IPS DF 6.9 (cell line): ENCODE data around the gene MUC5B.
"Not testable (repeated sequence)": the region's sequence is repeated elsewhere in the genome, so short reads cannot be mapped to it uniquely, and the experiment has no call there.

ENCODE experiments used
- DNase-seq: peaks from one replicate; pipeline ENCODE4 v3.0.0-alpha.2; 2013; ENCODE audit warnings: low read depth, low spot score
- H3K27ac ChIP-seq: one replicate; pipeline ENCODE4 v1.5.1; 2013; ENCODE audit warnings: low read length, control low read depth
- H3K27me3 ChIP-seq: 2 replicates; pipeline ENCODE4 v1.6.1; 2013; ENCODE audit warnings: mild to moderate bottlenecking, low read length; ENCODE audit not compliant: control insufficient read depth, insufficient read depth
- H3K36me3 ChIP-seq: 2 replicates; pipeline ENCODE4 v1.6.1; 2013; ENCODE audit warnings: low read length; ENCODE audit not compliant: control insufficient read depth, insufficient read depth
- H3K4me1 ChIP-seq: 2 replicates; pipeline ENCODE4 v1.6.1; 2013; ENCODE audit warnings: low read length; ENCODE audit not compliant: control insufficient read depth, insufficient read depth
- H3K4me3 ChIP-seq: 2 replicates; pipeline ENCODE4 v1.5.1; 2013; ENCODE audit warnings: mild to moderate bottlenecking, low read length
- H3K9me3 ChIP-seq: 2 replicates; pipeline ENCODE4 v1.6.1; 2013; ENCODE audit warnings: low read length, inconsistent platforms; ENCODE audit not compliant: control insufficient read depth, insufficient read depth
- WGBS: extraction: QIAGEN DNeasy Blood & Tissue Kit; methylation state at CpG from one replicate; pipeline ENCODE4 v1.1.7; 2013; ENCODE audit warnings: mixed read lengths, missing lambda C conversion rate; ENCODE audit not compliant: insufficient read length, insufficient coverage; 5-methylcytosine and 5-hydroxymethylcytosine counted together

The MUC5B gene

DNA sequence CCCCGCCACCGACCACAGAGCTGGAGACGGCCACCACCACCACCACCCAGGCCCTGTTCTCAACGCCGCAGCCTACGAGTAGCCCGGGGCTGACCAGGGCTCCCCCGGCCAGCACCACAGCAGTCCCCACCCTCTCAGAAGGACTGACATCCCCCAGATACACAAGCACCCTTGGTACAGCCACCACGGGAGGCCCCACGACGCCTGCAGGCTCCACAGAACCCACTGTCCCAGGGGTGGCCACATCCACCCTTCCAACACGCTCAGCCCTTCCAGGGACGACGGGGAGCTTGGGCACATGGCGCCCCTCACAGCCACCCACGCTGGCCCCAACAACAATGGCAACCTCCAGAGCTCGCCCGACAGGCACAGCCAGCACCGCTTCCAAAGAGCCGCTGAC, 18.8 kb downstream of the MUC5B start:
- Histone ChIP-seq H3K4me1 (no peaks in the 10 kb centered on the region), H3K36me3 (no peaks in the 10 kb centered on the region; the same call in 1 of the 2 replicates), H3K9me3 (peaks cover 3% of the 10 kb centered on the region), H3K4me3 (no peak overlapping the region), H3K27ac (no peak overlapping the region), H3K27me3 (no peaks in the 10 kb centered on the region)
- DNase-seq: no peak
- no CpG with 5 or more reads among the region's 20 CpGs for WGBS

DNA sequence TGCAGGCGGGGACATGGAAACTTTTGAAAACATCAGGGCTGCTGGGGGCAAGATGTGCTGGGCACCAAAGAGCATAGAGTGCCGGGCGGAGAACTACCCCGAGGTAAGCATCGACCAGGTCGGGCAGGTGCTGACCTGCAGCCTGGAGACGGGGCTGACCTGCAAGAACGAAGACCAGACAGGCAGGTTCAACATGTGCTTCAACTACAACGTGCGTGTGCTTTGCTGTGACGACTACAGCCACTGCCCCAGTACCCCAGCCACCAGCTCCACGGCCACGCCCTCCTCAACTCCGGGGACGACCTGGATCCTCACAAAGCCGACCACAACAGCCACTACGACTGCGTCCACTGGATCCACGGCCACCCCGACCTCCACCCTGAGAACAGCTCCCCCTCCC, 19.4 kb downstream of the MUC5B start:
- Histone ChIP-seq H3K9me3 (peaks cover 3% of the 10 kb centered on the region), H3K27me3 (no peaks in the 10 kb centered on the region), H3K27ac (no peak overlapping the region), H3K4me3 (no peak overlapping the region), H3K4me1 (no peaks in the 10 kb centered on the region), H3K36me3 (no peaks in the 10 kb centered on the region; the same call in 1 of the 2 replicates)
- no CpG with 5 or more reads among the region's 20 CpGs for WGBS
- no peak for DNase-seq

DNA sequence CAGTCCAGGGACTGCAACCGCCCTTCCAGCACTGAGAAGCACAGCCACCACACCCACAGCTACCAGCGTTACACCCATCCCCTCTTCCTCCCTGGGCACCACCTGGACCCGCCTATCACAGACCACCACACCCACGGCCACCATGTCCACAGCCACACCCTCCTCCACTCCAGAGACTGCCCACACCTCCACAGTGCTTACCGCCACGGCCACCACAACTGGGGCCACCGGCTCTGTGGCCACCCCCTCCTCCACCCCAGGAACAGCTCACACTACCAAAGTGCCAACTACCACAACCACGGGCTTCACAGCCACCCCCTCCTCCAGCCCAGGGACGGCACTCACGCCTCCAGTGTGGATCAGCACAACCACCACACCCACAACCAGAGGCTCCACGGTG, 19.9 kb downstream of the MUC5B start:
- not testable (repeated sequence) for H3K27ac ChIP-seq, H3K4me1 ChIP-seq, H3K36me3 ChIP-seq, H3K4me3 ChIP-seq, H3K27me3 ChIP-seq, H3K9me3 ChIP-seq, DNase-seq
- no CpG with 5 or more reads among the region's 11 CpGs for WGBS

GRCh38 chr11:1243521-1243920, 20.7 kb downstream of the MUC5B start:
- H3K36me3 ChIP-seq, H3K27me3 ChIP-seq, H3K4me3 ChIP-seq, DNase-seq, H3K27ac ChIP-seq, H3K9me3 ChIP-seq, H3K4me1 ChIP-seq: not testable (repeated sequence)
- no CpG with 5 or more reads among the region's 18 CpGs for WGBS

GRCh38 chr11:1244557-1244956, 21.7 kb downstream of the MUC5B start:
- H3K9me3 ChIP-seq, H3K27me3 ChIP-seq, DNase-seq, H3K27ac ChIP-seq, H3K4me3 ChIP-seq, H3K36me3 ChIP-seq, H3K4me1 ChIP-seq: not testable (repeated sequence)
- no CpG with 5 or more reads among the region's 9 CpGs for WGBS

- not testable (repeated sequence) for H3K36me3 ChIP-seq
Observed at GRCh38 chr11:1245717-1246116, 22.9 kb downstream of the MUC5B start.

GRCh38 chr11:1246301-1246700, 23.4 kb downstream of the MUC5B start:
- H3K4me1 ChIP-seq, H3K36me3 ChIP-seq, H3K27ac ChIP-seq, H3K9me3 ChIP-seq, DNase-seq, H3K27me3 ChIP-seq, H3K4me3 ChIP-seq: not testable (repeated sequence)
- no CpG with 5 or more reads among the region's 14 CpGs for WGBS

More at GRCh38 chr11:1245717-1246116, 22.9 kb downstream of the MUC5B start:
- H3K27me3 ChIP-seq, H3K27ac ChIP-seq, DNase-seq, H3K9me3 ChIP-seq, H3K4me3 ChIP-seq, H3K4me1 ChIP-seq: not testable (repeated sequence)
- WGBS: no CpG with 5 or more reads among the region's 14 CpGs

DNA sequence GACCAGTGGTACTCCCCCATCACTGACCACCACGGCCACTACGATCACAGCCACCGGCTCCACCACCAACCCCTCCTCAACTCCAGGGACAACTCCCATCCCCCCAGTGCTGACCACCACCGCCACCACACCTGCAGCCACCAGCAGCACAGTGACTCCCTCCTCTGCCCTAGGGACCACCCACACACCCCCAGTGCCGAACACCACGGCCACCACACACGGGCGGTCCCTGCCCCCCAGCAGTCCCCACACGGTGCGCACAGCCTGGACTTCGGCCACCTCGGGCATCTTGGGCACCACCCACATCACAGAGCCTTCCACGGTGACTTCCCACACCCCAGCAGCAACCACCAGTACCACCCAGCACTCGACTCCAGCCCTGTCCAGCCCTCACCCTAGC, 24.2 kb downstream of the MUC5B start:
- no CpG with 5 or more reads among the region's 14 CpGs for WGBS
- not testable (repeated sequence) for H3K27me3 ChIP-seq, H3K4me1 ChIP-seq, DNase-seq, H3K4me3 ChIP-seq, H3K36me3 ChIP-seq, H3K27ac ChIP-seq, H3K9me3 ChIP-seq

GRCh38 chr11:1248951-1249350, 26.1 kb downstream of the MUC5B start:
- DNase-seq, H3K27me3 ChIP-seq, H3K9me3 ChIP-seq, H3K36me3 ChIP-seq, H3K4me1 ChIP-seq, H3K4me3 ChIP-seq, H3K27ac ChIP-seq: not testable (repeated sequence)
- WGBS: no CpG with 5 or more reads among the region's 18 CpGs

GRCh38 chr11:1250411-1250810, 27.5 kb downstream of the MUC5B start:
- not testable (repeated sequence) for H3K36me3 ChIP-seq, H3K4me1 ChIP-seq, H3K27me3 ChIP-seq, H3K9me3 ChIP-seq, DNase-seq, H3K4me3 ChIP-seq, H3K27ac ChIP-seq
- WGBS: no CpG with 5 or more reads among the region's 12 CpGs

GRCh38 chr11:1251236-1251770, 28.4 kb downstream of the MUC5B start:
- Histone ChIP-seq H3K4me1 (0 out of 2 replicates have a peak, but pooled peaks cover 2% of the 10 kb centered on the region), H3K27ac (no peak overlapping the region), H3K27me3 (no peaks in the 10 kb centered on the region), H3K9me3 (peaks cover 7% of the 10 kb centered on the region), H3K4me3 (no peak overlapping the region), H3K36me3 (no peaks in the 10 kb centered on the region)
- WGBS: no CpG with 5 or more reads among the region's 16 CpGs
- DNase-seq: no peak
